Body of pancreas (tissue), 4 donors: Measurements from ENCODE around the gene CASP9.

Experiments
- CTCF ChIP-seq, 7 experiments: fragments of 450-650 bp in 4 of 7; fragments of 200-600 bp in 3 of 7; sonication (generic) in 3 of 7; IDR thresholded peaks; one replicate each; pipeline ENCODE4 v1.5.1; 2016 to 2019; ENCODE audit warnings: antibody characterized with exemption in 7 of 7
- POLR2A ChIP-seq, 3 donors: fragments of 450-650 bp; IDR thresholded peaks; one replicate each; pipeline ENCODE4 v1.6.1; 2016; ENCODE audit warnings: antibody characterized with exemption in 3 of 3, mild to moderate bottlenecking in 2 of 3

- TF ChIP-seq CTCF (IDR thresholded peaks at IDR 0.05) (no peak), POLR2A (IDR thresholded peaks at IDR 0.05) (no peak)
Observed at GRCh38 chr1:15506831-15507230, 17.2 kb downstream of the CASP9 start.
